Left ventricle myocardium superior (tissue), 1 donor: ENCODE data around the gene NABP2. TPM values are rescaled to one million over a fixed set of nuclear protein-coding genes. Genes with fewer than 3 reads are reported as not detected.

Experiments
- ATAC-seq: fragments of 200-7000 bp; cut with Tn5 transposase; one replicate; pipeline ENCODE4 v1.9.1; 2020; ENCODE audit warnings: mild to moderate bottlenecking, moderate library complexity
- DNase-seq: peaks from one replicate; pipeline ENCODE4 v3.0.0-alpha.2; 2020
- intact Hi-C: fragments of 100-400 bp; cut with micrococcal nuclease; formaldehyde crosslinking; loops from one replicate; pipeline ENCODE4 v1.11.0; 2022
- total RNA-seq: library from RNA; stranded (reverse); fragmentation: NEBNext Ultra II Directional; extraction: Animal tissue kit (Norgen Biotek cat#: 25700); gene quantifications from one replicate; pipeline ENCODE4 v1.2.1, GENCODE V29; 2021
- donor health status: DM: no; HTN: yes; CAD: no; lungs with severe emphysema.

The NABP2 gene
- total RNA-seq, 1 donor from 2014 or later: 19.6 TPM

DNA sequence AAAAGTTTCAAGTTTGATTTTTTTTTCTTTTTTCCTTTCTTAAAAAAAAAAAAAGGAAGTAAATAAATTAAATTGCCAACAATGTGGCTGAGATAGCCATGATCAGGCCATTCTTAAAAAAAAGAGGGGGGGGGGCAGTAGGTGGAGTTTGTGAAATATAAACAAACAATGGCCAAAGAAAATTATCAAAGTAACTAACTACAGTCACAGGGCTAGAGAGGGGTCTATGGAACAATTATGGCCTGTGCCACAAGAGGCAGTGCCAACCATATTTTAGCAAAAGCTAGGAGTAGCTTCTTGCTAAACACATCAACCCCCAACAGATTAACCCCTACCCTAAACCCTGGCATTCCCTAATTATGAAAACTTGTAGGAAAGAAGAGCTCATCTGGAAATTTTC, 18.7 kb upstream of the NABP2 start:
- intact Hi-C loops: no loop called here
- ATAC-seq: no peak
- no peak for DNase-seq

DNA sequence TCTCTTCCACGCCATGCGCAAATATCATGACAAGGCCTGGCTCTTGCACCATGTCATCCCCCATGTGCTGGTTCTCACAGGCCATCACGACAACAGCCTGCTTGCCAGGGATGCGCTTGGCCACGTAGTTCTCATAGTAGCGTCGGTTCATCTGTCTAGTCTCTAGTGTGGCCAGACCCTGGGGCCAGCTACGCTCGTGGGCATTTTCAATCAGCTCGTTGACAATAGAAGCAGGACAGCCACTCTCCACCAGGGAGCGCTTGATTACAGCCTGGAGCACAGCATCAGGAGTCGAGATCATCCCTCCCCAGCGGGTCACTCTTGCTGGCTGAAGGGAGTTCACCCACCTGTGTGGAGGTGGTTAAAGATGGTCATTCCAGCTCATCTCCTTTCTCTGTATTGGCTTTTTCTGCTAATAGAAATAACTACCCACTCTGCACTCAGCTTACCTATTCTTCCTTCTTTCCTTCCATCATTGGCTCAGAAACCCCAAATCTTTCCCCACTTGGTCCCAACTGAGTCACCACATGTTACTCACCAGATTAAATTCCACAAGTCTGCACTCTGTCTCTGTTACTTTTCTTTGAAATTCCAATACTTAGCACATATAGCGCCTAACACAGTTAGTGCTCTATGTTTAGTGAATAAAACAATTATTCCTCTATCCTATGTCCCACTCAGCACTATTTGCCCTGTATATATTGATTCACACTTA, 17.5 kb upstream of the NABP2 start:
- intact Hi-C loops: no loop called here
- ATAC-seq (peak; percentile 77), DNase-seq (peak; percentile 62)

DNA sequence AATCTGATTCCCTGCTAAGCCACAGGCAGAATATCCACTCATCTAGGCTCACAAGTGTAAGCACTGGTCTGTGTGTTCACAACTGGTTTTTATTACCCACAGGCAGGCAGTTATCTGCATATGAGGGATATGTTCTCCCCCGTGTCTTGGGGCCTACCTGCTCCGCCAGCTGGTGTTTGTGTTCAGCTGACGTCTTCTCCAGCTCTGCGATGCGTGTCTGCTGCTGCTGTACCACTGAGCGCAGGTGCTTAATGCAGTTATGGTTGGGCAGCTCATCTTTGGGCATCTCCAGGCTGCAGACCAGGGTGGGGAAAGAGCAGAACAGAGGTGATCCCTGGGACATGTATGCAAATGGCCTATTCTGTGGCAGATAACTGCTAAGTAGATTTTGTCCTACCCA, 16.1 kb upstream of the NABP2 start:
- no peak for DNase-seq
- intact Hi-C loops: no loop called here
- no peak for ATAC-seq

DNA sequence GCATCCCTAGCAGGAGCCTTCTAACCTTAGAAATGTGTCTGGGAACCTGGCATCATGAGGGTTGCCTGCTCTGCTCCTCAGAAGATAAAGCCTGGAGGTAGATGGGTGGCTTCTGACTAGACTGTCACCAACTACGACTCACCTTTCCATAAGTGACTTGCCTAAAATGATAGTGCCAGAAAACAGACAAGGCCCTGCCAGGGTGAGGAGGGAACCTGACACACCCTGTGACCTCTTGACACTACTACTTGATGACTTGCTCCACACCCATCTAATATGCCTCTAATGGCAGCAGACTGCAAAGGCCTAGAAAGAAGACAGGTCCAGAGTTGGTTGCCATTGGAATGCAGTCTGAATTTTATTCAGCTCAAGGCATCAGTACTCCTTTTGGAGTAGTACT, 11.8 kb upstream of the NABP2 start:
- no peak for DNase-seq
- ATAC-seq: no peak
- intact Hi-C loops: no loop called here

DNA sequence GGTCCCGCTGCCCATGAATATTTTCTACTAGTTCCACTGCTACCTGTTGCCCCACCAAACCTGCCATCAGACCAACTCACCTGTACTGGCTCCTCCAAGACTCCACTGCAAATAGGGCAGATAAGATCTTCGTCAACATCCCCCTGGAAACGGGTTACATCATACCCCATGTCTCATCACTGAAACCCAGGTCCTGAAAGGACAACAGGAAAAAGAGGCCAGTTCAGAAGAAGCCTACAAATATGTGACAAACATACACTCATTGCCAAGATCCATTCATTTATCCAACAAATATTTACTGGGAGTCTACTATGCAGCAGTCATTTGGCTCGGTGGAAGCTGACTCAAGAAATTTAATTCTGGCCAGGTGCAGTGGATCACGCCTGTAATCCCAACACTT, 10.3 kb upstream of the NABP2 start:
- no peak for DNase-seq
- ATAC-seq: no peak
- intact Hi-C loops: no loop called here

DNA sequence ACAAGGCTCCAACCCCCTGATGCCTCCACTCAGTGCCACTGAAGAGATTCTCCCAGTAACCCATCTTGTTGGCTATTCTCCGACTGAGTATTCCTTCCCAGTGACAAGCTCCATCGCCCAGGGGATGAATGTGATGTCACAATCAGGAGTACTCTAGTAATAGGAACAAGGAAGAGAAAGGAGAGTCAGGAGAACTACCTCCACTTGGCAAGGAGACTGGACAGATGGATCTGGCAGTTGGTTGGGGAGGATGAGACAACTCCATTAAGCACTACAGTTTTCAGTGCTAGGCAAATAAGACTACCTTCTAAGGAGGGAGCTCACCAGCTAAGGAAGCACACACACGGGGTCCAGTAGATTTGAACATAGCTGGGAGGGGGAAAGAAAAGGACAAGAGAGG, 7.7 kb upstream of the NABP2 start:
- DNase-seq (no peak), ATAC-seq (no peak)
- intact Hi-C loops: no loop called here

DNA sequence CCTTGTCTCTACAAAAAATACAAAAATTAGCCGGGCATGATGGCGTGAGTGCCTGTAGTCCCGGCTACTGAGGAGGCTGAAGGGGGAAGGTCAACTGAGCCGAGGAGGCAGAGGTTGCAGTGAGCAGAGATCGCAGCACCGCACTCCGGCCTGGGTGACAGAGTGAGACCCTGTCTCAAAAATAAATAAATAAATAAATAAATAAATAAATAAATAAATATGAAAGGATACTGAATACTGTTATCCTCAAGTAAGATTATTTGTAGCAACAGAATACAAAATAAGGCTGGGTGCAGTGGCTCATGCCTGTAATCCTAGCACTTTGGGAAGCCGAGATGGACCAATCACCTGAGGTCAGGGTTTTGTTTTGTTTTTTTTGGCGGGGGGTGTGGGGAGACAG, 4.3 kb upstream of the NABP2 start:
- intact Hi-C loops: no loop called here
- ATAC-seq: no peak
- DNase-seq: no peak

DNA sequence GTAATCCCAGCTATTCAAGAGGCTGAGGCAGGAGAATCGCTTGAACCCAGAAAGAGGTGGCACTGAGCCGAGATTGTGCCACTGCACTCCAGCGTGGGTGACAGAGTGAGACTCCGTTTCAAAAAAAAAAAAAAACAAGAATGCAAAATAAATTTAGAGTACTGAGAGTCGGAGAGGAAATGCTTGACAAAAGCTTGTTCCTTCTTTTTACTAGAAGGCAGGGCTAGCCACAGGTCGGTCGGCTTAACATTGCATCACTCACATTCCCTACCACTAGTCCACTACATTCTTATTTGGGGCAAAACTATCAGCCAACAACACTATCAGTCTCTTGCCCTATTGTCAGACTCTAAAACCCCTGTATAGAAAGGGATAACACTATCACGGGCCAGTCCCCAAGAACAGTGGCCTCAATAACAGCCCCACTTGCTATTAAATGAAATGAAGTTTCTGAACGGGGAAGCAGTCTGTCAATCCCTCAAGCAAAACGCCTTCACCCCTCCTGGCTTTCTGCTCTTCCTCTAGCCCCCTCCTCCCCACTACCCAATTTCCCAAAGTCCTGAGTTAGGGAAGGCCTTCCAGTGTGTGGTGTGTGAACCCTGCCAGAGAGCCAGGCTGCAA, 3.4 kb upstream of the NABP2 start:
- intact Hi-C loops: no loop called here
- ATAC-seq: no peak
- no peak for DNase-seq

DNA sequence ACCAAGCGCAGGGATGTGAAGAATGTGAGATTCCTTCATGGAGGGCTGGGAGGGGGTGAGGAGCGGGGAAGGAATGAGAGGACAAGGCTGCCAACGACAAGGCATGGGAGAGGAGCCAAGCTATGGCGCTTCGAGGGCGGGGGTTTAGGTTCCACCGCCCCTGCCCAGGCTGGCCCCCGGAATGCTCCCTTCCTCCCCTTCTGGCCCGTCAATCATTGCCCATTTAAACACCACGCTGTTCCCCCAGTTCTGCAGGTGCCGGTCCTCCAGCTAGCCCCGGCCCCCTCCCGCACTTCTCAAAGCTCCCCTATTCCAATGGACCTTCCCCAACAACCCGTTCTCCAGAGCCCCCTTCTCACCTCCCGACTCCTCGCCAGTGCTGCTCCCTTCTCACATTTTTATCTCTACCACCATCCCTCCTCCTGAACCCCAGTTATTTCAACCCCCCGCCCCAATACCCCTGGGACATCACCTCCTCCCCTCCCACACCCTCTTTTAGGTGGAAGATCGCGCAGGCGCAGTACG, 2.8 kb upstream of the NABP2 start:
- intact Hi-C loops: no loop called here
- DNase-seq (peak; percentile 65), ATAC-seq (peak; percentile 42)

DNA sequence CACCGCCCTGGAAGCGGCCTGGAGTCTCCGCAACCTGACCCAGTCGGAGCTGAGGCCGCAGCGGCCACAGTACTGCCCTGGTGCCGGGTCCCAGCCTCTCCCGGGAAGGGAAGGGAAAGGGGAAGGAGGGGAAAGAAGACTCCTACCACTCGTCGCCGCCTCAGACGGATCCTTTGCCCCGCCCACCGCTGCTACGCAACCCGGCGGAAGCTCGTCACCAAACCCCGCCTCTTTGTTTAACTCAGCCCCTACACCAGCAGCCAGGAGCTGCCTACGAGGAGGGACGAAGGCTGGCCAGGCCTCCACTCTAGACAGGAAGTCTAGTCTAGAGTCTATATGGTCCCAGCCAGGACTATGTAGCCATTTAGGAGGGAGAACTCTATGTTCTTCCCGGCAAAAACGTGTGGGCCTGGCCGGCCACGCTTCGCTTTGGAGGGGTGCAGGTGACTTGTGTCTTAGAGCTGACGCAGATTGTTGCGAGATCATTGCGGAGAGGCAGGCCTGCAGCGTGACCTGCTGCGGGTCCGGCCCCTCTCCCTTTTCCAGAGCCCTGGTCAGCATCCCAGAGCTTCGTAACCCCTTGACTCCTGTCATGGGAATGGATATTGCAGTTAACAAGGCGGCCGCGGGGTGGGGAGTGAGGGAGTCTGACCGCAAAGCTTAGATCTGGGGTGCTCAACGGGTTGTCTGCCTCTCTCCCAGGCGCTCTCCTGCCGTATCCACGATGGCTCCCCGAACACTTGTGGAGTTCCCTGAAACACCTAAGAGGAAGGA, 2.2 kb upstream of the NABP2 start, which contains the start of gene RNF41:
Gene RNF41, minus strand, starts transcription at position 166 of the 774 bp plus-strand sequence. CDS start 7,875 bp downstream, outside the sequence.
- intact Hi-C loops: no loop called here
- ATAC-seq: peak; percentile 90

DNA sequence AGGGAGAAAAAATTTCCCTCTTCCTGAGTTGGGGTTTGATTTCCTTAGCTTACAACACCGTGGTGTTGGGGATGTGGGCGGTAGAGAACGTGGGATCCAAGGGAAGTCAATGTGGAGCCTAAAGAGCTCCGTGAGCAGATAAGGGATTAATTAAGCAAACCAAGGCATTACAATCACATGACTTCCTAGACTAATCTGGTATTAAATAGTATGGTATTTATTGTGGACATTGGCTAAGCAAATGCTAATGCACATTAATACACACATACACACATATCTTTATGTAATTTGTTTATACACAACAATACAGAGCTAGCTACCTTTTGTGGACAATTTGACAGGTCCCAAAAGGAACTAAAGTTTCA, 1.6 kb upstream of the NABP2 start:
- DNase-seq: no peak
- intact Hi-C loops: no loop called here
- no peak for ATAC-seq

More for the DNA sequence above, 2.2 kb upstream of the NABP2 start, which contains the start of gene RNF41:
- peak; percentile 98 for DNase-seq

DNA sequence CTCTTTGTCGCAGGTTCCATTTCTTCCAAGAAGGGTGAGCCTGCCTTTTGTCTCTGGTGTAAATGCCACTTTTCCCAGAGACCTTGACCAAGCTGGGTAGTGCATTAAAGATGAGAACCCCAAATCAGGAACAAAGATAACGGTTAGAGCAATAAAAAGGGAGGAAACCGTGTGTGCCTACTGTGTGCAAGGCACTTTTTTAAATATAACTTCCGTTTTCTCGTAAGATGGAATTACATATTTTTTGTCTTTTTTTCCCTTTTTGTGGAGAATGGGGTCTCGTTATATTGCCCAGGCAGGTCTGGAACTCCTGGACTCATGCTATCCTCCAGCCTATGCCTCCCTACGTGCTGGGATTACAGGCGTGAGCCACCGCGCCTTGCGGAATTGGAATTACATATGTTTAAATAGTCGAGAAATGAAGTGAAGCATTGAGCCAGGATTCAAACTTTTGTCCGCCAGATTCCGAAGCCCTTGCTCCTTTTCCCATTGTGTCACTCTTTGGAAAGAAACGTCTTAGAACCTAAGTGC, 506 bp upstream of the NABP2 start:
- no peak for DNase-seq
- intact Hi-C loops: no loop called here
- no peak for ATAC-seq

DNA sequence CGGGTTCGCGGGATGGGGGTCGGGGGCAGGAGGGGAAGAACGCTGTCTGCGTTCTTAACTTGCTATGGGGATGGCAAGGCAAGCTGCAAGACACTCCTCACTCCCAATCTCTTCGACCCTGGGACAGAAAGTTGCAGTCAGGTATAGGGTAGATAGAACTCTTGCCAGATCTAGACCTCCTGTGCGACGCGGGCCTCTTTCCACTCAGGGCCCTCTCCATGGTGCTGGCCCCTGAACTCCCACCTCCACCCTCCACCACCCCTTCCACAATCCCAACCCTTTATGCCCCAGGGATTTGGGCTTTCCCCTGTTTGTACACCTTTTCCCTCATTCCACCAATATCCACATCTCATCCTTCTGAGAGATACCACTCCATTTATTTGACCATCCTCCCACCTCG, 812 bp downstream of the NABP2 start:
- ATAC-seq (no peak), DNase-seq (no peak)
- intact Hi-C loops: no loop called here

DNA sequence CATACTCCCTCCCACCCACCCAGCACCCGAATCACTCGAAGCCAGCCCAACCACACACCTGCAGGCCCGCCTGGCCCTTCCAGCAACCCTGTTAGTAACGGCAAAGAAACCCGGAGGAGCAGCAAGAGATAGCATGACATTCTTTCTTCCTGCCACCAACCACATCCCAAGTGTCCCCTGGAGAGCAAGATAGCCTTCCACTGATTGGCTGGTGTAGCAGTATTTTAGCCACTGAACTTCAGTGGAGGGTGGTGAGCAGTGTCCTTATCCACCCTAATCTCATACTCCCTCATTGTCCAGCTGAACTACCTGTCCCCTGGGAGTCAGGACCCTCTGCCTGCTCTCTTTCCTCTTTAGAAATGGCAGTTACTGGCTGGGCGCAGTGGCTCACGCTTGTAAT, 4.9 kb downstream of the NABP2 start:
- intact Hi-C loops: no loop called here

DNA sequence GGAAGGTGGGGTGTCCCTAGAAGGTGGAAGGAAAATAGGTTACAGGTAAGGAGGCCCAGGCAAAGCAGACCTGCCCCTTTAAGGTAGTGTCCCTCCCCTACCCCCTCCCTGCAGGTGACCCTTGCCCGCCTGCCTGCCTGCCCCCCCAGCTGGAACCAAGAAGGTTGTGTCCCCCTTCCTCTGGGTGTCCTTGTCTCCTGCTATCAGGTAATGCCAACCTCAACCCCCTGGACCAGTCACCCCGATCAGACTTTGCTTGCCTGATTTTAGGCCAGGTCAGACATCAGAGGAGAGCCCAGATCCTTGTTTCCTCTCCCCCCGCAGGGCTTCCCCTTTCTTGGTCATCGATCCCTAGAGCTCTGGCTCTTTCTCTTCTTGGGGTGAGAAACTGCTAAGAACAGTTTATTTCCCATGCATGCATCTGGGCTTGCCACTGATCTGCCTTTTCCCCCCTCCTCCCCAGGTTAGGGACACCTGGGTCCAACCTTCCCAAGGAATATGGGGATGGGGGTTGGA, 5.8 kb downstream of the NABP2 start, which contains the start of gene SLC39A5:
Gene SLC39A5, plus strand, starts transcription at position 136 of the 516 bp plus-strand sequence. CDS start 1,224 bp downstream, outside the sequence.
- ATAC-seq (no peak), DNase-seq (no peak)
- intact Hi-C loops: no loop called here

More for the DNA sequence above, 4.9 kb downstream of the NABP2 start:
- ATAC-seq (no peak), DNase-seq (no peak)

DNA sequence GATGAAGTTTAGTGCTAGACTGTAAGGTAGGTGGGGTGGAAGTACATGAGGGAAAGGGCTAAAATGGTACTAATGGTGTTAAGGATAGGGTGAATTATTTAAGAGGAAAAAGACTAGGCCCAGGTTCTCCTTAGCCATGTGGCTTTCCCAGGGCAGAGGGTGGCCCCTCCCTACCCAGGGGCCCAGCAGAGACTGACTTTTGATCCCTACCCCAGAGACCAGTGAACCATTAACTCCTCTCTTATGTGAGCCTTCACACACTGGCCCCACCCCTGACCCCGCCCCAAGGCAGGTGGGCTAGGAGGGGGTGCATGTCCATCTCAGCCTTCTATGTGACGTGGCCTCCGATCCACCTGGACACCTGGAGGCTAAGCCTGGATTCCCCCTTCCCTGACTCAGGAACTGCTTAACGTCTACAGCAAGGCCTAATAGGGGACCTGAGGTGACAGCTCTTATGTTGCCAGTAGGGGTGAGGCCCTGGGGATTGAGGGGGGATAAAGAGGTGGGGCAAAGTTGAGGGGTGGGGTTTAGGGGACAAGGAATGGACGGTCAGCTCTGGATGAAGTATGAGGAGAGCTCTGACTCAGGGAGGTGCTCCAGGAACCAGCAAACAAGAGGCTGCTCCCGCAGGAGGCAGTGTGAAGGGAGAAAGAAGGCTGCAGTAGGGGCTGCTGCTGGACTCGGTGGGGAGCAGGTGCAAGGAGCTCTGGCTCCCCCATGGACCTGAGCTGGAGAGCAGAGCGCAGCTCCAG, 6.5 kb downstream of the NABP2 start:
- ATAC-seq: peak; percentile 35
- no peak for DNase-seq
- intact Hi-C loops: no loop called here

DNA sequence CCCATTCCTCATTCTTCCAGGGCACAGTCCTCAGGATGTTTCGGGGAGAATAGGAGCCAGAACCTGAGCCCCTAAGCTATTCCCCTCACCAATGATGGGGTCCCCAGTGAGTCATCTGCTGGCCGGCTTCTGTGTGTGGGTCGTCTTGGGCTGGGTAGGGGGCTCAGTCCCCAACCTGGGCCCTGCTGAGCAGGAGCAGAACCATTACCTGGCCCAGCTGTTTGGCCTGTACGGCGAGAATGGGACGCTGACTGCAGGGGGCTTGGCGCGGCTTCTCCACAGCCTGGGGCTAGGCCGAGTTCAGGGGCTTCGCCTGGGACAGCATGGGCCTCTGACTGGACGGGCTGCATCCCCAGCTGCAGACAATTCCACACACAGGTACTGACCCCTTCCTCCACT, 7.0 kb downstream of the NABP2 start:
- no peak for ATAC-seq
- DNase-seq: no peak
- intact Hi-C loops: no loop called here

DNA sequence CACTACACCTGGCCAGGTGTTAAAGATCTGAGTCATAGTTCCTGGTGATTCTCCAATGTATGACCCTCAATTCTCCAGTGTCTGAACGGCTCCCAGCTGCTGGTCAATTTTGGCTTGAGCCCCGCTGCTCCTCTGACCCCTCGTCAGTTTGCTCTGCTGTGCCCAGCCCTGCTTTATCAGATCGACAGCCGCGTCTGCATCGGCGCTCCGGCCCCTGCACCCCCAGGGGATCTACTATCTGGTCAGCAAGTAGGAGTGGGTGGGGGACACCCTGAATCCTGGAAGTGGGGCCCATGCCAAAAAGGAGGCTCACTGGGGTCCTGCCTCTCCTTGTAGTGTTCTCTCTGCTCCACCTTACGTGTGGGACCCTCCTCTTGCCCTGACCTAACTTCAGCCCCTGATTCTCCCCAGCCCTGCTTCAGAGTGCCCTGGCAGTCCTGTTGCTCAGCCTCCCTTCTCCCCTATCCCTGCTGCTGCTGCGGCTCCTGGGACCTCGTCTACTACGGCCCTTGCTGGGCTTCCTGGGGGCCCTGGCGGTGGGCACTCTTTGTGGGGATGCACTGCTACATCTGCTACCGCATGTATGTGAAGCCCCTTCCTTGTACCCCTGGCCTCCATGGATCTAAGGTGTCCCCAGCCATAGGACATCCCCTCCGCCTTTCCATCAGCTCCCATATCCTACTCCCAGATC, 10.7 kb downstream of the NABP2 start:
- intact Hi-C loops: no loop called here
- DNase-seq (no peak), ATAC-seq (no peak)
